Measurements from ENCODE around the gene USP9Y.

DNA sequence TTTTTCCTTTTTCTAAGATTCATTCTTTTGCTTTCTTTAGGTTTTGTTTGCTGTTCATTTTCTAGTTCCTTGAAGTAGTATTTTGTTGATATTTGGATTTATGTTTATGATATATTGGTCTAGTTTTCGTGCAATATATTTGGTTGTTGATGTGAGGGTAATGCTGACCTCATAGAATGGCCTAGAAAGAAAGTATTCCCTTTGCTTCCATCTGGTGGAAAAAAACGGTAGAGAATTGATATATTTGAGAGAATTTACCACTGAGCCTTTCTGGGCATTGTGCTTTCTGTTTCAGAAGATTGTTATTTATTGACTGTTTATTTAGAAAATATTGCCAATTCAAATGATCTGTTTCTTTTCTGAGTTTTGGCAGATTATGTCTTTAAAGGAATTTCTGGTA is 9.4 kb downstream of the USP9Y start:
- TF ChIP-seq RFX5 (IDR thresholded peaks at IDR 0.05; ENCODE audit: low read depth, low read length) = no peak
- TF ChIP-seq CREB1 (IDR thresholded peaks at IDR 0.05; ENCODE audit: low read depth) = no peak

Data from GM12878 (cell line).